SU-DHL-6 (cell line): Measurements from ENCODE around the gene POC1B.

ENCODE experiments used
- EZH2phosphoT487 ChIP-seq: fragments of 200-600 bp; sonication (generic), shearing (Covaris generic); conservative IDR thresholded peaks from 2 replicates; pipeline ENCODE4 v1.6.1; 2018; ENCODE audit warnings: mild to moderate bottlenecking, antibody characterized with exemption, low read length, moderate library complexity, mixed read lengths
- TF ChIP-seq, protein P1 (sequence below): fragments of 200-600 bp; sonication (generic); IDR thresholded peaks from one replicate; pipeline ENCODE4 v1.5.1; 2017; ENCODE audit warnings: antibody characterized with exemption, mild to moderate bottlenecking, low read length, moderate library complexity; ENCODE audit not compliant: insufficient read depth, poor library complexity, severe bottlenecking

DNA sequence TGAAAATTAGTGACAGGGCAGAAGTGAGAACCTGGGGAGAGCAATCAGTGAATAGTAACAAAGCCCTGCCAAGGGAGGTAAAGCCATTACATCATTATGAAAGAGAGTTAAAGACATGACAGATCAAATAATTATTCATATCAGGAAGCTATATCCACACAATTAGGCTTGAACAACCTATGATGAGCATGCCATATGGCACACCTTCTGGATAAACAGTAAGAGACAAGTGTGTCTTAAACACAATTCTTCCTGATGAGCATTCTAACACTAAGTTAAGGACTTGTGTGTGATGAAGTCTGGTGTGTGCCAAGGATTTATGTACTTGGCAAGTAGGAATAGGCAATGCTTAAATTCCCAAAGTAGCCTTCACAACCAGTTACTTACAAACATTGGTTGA is 77.3 kb downstream of the POC1B start:
- TF ChIP-seq, protein P1, sequence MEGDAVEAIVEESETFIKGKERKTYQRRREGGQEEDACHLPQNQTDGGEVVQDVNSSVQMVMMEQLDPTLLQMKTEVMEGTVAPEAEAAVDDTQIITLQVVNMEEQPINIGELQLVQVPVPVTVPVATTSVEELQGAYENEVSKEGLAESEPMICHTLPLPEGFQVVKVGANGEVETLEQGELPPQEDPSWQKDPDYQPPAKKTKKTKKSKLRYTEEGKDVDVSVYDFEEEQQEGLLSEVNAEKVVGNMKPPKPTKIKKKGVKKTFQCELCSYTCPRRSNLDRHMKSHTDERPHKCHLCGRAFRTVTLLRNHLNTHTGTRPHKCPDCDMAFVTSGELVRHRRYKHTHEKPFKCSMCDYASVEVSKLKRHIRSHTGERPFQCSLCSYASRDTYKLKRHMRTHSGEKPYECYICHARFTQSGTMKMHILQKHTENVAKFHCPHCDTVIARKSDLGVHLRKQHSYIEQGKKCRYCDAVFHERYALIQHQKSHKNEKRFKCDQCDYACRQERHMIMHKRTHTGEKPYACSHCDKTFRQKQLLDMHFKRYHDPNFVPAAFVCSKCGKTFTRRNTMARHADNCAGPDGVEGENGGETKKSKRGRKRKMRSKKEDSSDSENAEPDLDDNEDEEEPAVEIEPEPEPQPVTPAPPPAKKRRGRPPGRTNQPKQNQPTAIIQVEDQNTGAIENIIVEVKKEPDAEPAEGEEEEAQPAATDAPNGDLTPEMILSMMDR, result no peak
- TF ChIP-seq EZH2phosphoT487, result no peak
